Small intestine (tissue), 7 donors: Measurements from ENCODE around the gene PIGU. TPM values are rescaled to one million over a fixed set of nuclear protein-coding genes. Genes with fewer than 3 reads are reported as not detected.

Experiments
- DNase-seq, 2 donors: peaks; one replicate each; pipeline versions ENCODE4 v3.0.0 to v3.0.0-alpha.2; 2013
- FAIRE-seq: peaks from 2 replicates; lab custom pipeline; 2012; peaks lifted over from hg19 to GRCh38; lab: Jason Lieb, UNC
- H3K27ac ChIP-seq, 3 donors: one replicate each; pipeline ENCODE4 v1.5.1; 2013; ENCODE audit warnings: low read length in 2 of 3, mild to moderate bottlenecking in 2 of 3, control low read depth in 1 of 3, inconsistent platforms in 1 of 3, low read depth in 1 of 3, moderate library complexity in 1 of 3
- H3K27me3 ChIP-seq, 3 donors: one replicate each; pipeline ENCODE4 v1.6.1; 2013; ENCODE audit warnings: low read length in 3 of 3, inconsistent platforms in 1 of 3; ENCODE audit not compliant: control insufficient read depth in 3 of 3, insufficient read depth in 3 of 3
- H3K36me3 ChIP-seq, 3 donors: one replicate each; pipeline ENCODE4 v1.6.1; 2013; ENCODE audit warnings: low read length in 3 of 3, inconsistent platforms in 1 of 3, low read depth in 1 of 3, mild to moderate bottlenecking in 1 of 3, moderate library complexity in 1 of 3; ENCODE audit not compliant: control insufficient read depth in 3 of 3, insufficient read depth in 2 of 3
- H3K4me1 ChIP-seq, 3 donors: one replicate each; pipeline ENCODE4 v1.6.1; 2013; ENCODE audit warnings: low read length in 2 of 3, inconsistent platforms in 1 of 3, low read depth in 1 of 3, mild to moderate bottlenecking in 1 of 3, moderate library complexity in 1 of 3; ENCODE audit not compliant: control insufficient read depth in 3 of 3, insufficient read depth in 2 of 3
- H3K4me3 ChIP-seq, 3 donors: one replicate each; pipeline ENCODE4 v1.5.1; 2013; ENCODE audit warnings: low read length in 3 of 3, control low read depth in 1 of 3, inconsistent platforms in 1 of 3, low read depth in 1 of 3, mild to moderate bottlenecking in 1 of 3, moderate library complexity in 1 of 3
- H3K9me3 ChIP-seq, 2 donors: one replicate each; pipeline ENCODE4 v1.6.1; 2013; ENCODE audit warnings: low read depth in 1 of 2, low read length in 1 of 2; ENCODE audit not compliant: control insufficient read depth in 2 of 2, insufficient read depth in 1 of 2
- WGBS, 3 donors: extraction: QIAGEN DNeasy Blood & Tissue Kit; methylation state at CpG; one replicate each; pipeline ENCODE4 v1.1.7; 2013; 5-methylcytosine and 5-hydroxymethylcytosine counted together
- polyA plus RNA-seq, 4 donors: library from polyadenylated mRNA; stranded (reverse) in 3 of 4; unstranded in 1 of 4; fragments of 200-250 nt in 3 of 4; fragments of 120-200 nt in 1 of 4; gene quantifications; one replicate each; pipeline versions ENCODE4 v1.2.1 to v1.2.3, GENCODE V29; 2013
- donor health status: healthy with polysubstance abuse.
- donor health status: control.
- donor health status: control.
- donor health status: Bipolar disorder and iron deficiency.
- donor health status: healthy.

The PIGU gene
- polyA plus RNA-seq, 4 donors: 4.9 to 34.3 (median 16.2) TPM

- FAIRE-seq: no peak
- peak overlapping the region; percentile 68 to 85 (median 74) for H3K4me3 ChIP-seq
- no peaks in the 10 kb centered on the region for H3K36me3 ChIP-seq
- peaks cover 0 to 11% (median 0%) of the 10 kb centered on the region in 3 donors for H3K27me3 ChIP-seq
- H3K4me1 ChIP-seq: peaks cover 3 to 41% (median 3%) of the 10 kb centered on the region in 3 donors
- no peaks in the 10 kb centered on the region for H3K9me3 ChIP-seq
- WGBS, 3 donors: 15 to 34% (median 26%) methylated on average over 5 of the region's 5 CpGs
- peak overlapping the region; percentile 90 to 99 (median 98) for H3K27ac ChIP-seq
- DNase-seq: no peak
These were observed 28.1 kb upstream of the PIGU start for GRCh38 chr20:34705008-34705396.

DNA sequence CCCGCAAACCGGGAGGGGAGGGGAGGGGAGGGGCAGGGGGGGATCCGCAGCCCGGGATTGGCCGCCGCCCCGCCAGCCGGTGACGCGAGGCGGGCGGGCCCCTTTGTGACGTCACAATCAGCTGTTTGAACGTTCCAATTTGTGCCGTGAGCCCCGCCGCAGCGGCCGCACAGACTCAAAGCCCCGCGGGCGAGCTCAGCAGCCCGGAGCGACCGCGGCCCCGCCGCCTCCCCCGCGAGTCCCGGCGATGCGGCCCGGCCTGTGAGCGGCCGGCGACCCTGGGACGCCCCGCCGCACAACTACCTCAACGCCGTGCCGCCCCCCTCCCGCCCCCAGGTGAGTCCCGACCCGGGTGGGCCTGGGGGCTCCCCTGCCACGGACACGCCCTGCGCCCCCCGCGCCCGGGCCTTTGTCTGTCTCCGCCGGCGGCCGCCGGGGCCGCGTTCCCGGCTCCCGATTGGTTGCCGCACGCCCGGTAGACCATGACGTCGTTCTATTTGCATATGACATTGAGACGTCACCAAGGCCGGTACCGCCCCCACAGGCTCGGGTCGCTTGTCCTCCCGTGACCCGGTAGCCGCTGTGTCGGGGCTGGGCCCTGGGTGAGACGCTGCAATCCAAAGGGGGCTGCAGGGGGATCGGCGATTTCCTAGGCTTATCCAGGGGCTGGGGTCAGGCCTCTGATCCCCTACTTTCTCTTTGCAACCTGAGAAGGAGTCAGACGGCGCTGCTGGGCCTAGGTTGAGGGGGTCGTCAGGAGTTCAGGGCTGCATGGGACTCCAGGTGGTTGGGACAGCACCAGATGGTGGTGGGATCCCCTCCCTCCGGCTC lies 27.5 kb upstream of the PIGU start, which contains the start of gene TP53INP2:
Gene TP53INP2 (plus strand): TSS at position 168 of the 831 bp plus-strand sequence. CDS start 4,396 bp downstream, outside the sequence.
- peaks cover 0 to 11% (median 0%) of the 10 kb centered on the region in 3 donors for H3K27me3 ChIP-seq
- WGBS, 3 donors: 1 to 2% (median 1%) methylated on average over 48 to 82 of the region's 82 CpGs
- no peaks in the 10 kb centered on the region for H3K9me3 ChIP-seq
- peak within 1 kb of the TSS; percentile 68 to 85 (median 74) for H3K4me3 ChIP-seq
- H3K36me3 ChIP-seq: no peaks in the 10 kb centered on the region
- peak within 1 kb of the TSS; percentile 90 to 99 (median 98) for H3K27ac ChIP-seq
- FAIRE-seq (no peak), DNase-seq (peak; percentile 90 to 95)
- peaks cover 3 to 41% (median 3%) of the 10 kb centered on the region in 3 donors for H3K4me1 ChIP-seq

GRCh38 chr20:34703424-34704176 lies 26.7 kb upstream of the PIGU start:
- Histone ChIP-seq H3K9me3 (no peaks in the 10 kb centered on the region), H3K27ac (peak overlapping the region; percentile 90 to 99 (median 98)), H3K4me1 (peaks cover under 1 to 41% (median 3%) of the 10 kb centered on the region in 3 donors), H3K36me3 (no peaks in the 10 kb centered on the region), H3K4me3 (peak overlapping the region; percentile 68 to 85 (median 74)), H3K27me3 (peaks cover 0 to 11% (median 0%) of the 10 kb centered on the region in 3 donors)
- no peak for FAIRE-seq
- WGBS, 3 donors: 1% methylated on average over 23 to 38 of the region's 38 CpGs
- peak; percentile 63 to 83 for DNase-seq

DNA sequence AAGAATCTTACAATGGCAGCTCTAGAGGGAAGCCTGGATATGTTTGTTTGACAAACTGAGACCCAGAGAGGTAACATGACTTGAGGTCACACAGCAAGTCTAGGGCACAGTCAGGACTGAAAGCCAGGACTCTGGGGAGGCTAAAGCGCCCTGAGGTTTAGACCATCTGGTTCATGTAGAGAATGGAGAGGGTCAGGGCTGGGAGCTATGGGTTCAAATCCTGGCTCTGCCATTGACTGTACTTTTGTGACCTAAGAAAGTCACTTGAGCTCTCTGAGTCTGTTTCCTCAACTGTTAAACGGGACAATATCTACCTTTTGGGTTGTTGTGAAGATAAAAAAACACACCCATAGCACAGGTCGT lies 26.1 kb upstream of the PIGU start:
- Histone ChIP-seq H3K27me3 (peaks cover 0 to 11% (median 0%) of the 10 kb centered on the region in 3 donors), H3K4me3 (peak overlapping the region in 1 of 3 donors; percentile 85), H3K4me1 (peaks cover 0 to 40% (median 3%) of the 10 kb centered on the region in 3 donors), H3K9me3 (no peaks in the 10 kb centered on the region), H3K36me3 (no peaks in the 10 kb centered on the region), H3K27ac (peak overlapping the region in 1 of 3 donors; percentile 90)
- FAIRE-seq (no peak), DNase-seq (no peak)
- WGBS, 3 donors: 21 to 39% (median 28%) methylated on average over 3 of the region's 3 CpGs

GRCh38 chr20:34701405-34702085 lies 24.7 kb upstream of the PIGU start:
- 74 to 86% (median 78%) methylated on average over 6 of the region's 6 CpGs for WGBS, 3 donors
- H3K4me3 ChIP-seq: no peak overlapping the region
- no peak overlapping the region for H3K27ac ChIP-seq
- H3K4me1 ChIP-seq: peaks cover 0 to 26% (median 2%) of the 10 kb centered on the region in 3 donors
- FAIRE-seq (no peak), DNase-seq (no peak)
- no peaks in the 10 kb centered on the region for H3K36me3 ChIP-seq
- no peaks in the 10 kb centered on the region for H3K9me3 ChIP-seq
- peaks cover 0 to 11% (median 0%) of the 10 kb centered on the region in 3 donors for H3K27me3 ChIP-seq

GRCh38 chr20:34693414-34693813 lies 16.5 kb upstream of the PIGU start:
- no peak for FAIRE-seq
- peaks cover 0 to 2% (median 0%) of the 10 kb centered on the region in 3 donors for H3K4me1 ChIP-seq
- no peak overlapping the region for H3K27ac ChIP-seq
- H3K36me3 ChIP-seq: no peaks in the 10 kb centered on the region
- peak in 1 of 2 donors; percentile 36 for DNase-seq
- WGBS, 3 donors: 12 to 50% (median 19%) methylated on average over 4 of the region's 4 CpGs
- H3K4me3 ChIP-seq: no peak overlapping the region
- no peaks in the 10 kb centered on the region for H3K27me3 ChIP-seq
- no peaks in the 10 kb centered on the region for H3K9me3 ChIP-seq

GRCh38 chr20:34691838-34692237 lies 14.9 kb upstream of the PIGU start:
- FAIRE-seq: no peak
- Histone ChIP-seq H3K4me1 (peaks cover 0 to 2% (median 0%) of the 10 kb centered on the region in 3 donors), H3K36me3 (no peaks in the 10 kb centered on the region), H3K9me3 (no peaks in the 10 kb centered on the region), H3K27me3 (no peaks in the 10 kb centered on the region), H3K4me3 (no peak overlapping the region), H3K27ac (no peak overlapping the region)
- 80 to 91% (median 82%) methylated on average over 3 of the region's 3 CpGs for WGBS, 3 donors
- DNase-seq: no peak

GRCh38 chr20:34689486-34689885 lies 12.6 kb upstream of the PIGU start:
- DNase-seq (no peak), FAIRE-seq (no peak)
- Histone ChIP-seq H3K27ac (no peak overlapping the region), H3K27me3 (no peaks in the 10 kb centered on the region), H3K36me3 (no peaks in the 10 kb centered on the region), H3K4me1 (peaks cover 0 to 2% (median 0%) of the 10 kb centered on the region in 3 donors), H3K4me3 (no peak overlapping the region), H3K9me3 (no peaks in the 10 kb centered on the region)
- 76 to 91% (median 84%) methylated on average over 2 of the region's 2 CpGs for WGBS, 3 donors
